ENCODE data around the gene CSNK2A3.

DNA sequence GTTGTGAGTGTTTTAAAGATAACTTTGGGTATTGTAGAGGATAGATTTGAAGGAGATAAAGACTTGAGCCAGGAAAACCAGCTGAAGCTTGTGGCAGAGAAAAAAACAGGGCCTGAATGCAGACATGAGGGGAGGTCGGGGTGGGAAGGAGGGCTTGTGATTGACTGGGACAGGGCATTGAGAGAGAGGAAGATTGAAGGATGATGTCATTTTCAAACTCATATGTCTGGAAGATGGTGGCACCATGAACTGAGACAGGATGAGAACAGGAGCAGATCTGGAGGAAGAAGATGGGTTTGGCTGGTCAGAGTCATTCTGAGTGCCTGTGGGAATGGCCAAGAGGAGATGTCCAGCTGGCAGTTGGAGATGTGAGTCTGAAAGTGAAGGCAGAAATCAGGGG is 14.7 kb downstream of the CSNK2A3 start:
- no peak for TF ChIP-seq POLR2A (IDR thresholded peaks at IDR 0.05)
- no peak for TF ChIP-seq POLR2AphosphoS5 (IDR thresholded peaks at IDR 0.05)
- no peak for TF ChIP-seq EP300 (IDR thresholded peaks at IDR 0.05)
- TF ChIP-seq, protein P1, sequence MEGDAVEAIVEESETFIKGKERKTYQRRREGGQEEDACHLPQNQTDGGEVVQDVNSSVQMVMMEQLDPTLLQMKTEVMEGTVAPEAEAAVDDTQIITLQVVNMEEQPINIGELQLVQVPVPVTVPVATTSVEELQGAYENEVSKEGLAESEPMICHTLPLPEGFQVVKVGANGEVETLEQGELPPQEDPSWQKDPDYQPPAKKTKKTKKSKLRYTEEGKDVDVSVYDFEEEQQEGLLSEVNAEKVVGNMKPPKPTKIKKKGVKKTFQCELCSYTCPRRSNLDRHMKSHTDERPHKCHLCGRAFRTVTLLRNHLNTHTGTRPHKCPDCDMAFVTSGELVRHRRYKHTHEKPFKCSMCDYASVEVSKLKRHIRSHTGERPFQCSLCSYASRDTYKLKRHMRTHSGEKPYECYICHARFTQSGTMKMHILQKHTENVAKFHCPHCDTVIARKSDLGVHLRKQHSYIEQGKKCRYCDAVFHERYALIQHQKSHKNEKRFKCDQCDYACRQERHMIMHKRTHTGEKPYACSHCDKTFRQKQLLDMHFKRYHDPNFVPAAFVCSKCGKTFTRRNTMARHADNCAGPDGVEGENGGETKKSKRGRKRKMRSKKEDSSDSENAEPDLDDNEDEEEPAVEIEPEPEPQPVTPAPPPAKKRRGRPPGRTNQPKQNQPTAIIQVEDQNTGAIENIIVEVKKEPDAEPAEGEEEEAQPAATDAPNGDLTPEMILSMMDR (IDR thresholded peaks at IDR 0.05) = no peak

Data from sigmoid colon (tissue), 4 donors.